22Rv1 (cell line): ENCODE measurements around the gene SMARCD1.

Source experiments
- CTCF ChIP-seq: fragments of 450-650 bp; IDR thresholded peaks from 2 replicates; pipeline ENCODE4 v1.5.1; 2017; ENCODE audit warnings: mild to moderate bottlenecking
- ZFX ChIP-seq: fragments of 450-650 bp; IDR thresholded peaks from 2 replicates; pipeline ENCODE4 v1.6.1; 2017; ENCODE audit warnings: antibody characterized with exemption, borderline replicate concordance

- no peak for TF ChIP-seq CTCF
- no peak for TF ChIP-seq ZFX
Measured at GRCh38 chr12:50083301-50083700, 1.8 kb upstream of the SMARCD1 start.
